Endothelial cell of umbilical vein (primary cell): ENCODE data around the gene SLC38A9. TPM values are rescaled to one million over a fixed set of nuclear protein-coding genes. Genes with fewer than 3 reads are reported as not detected.
"Not testable (repeated sequence)": the region's sequence is repeated elsewhere in the genome, so short reads cannot be mapped to it uniquely, and the experiment has no call there.

ENCODE experiments used
- BruUV-seq: library from RNA; stranded (reverse); fragments of 400-500 nt; replicated peaks from 2 replicates; lab custom pipeline; 2021; lab: Mats Ljungman, UMichigan
- CTCF ChIA-PET: fragments of 300-600, 350-600 bp; sonication (Branson Sonifier 250); formaldehyde crosslinking; loops from one replicate; lab custom pipeline; 2021; ENCODE audit warnings: antibody characterized with exemption, inconsistent platforms; lab: Charles Lee
- POLR2A ChIA-PET: fragments of 300-600, 350-600 bp; sonication (Branson Sonifier 250); formaldehyde crosslinking; loops from one replicate; lab custom pipeline; 2021; ENCODE audit warnings: antibody characterized with exemption, inconsistent platforms; lab: Charles Lee
- DNase-seq: peaks from one replicate; pipeline ENCODE4 v3.0.0-alpha.2; 2011; ENCODE audit warnings: low read depth, low spot score
- FAIRE-seq: peaks from 2 replicates; lab custom pipeline; 2011; peaks lifted over from hg19 to GRCh38; lab: Jason Lieb, UNC
- H2AFZ ChIP-seq: 2 replicates; pipeline ENCODE4 v1.6.0; 2012; ENCODE audit warnings: low read depth, low read length, control low read depth, inconsistent platforms
- H3K27ac ChIP-seq: 2 replicates; pipeline ENCODE4 v1.5.1; 2011; ENCODE audit warnings: low read depth, mild to moderate bottlenecking, control low read depth, low read length, moderate library complexity; ENCODE audit not compliant: insufficient read depth
- H3K27me3 ChIP-seq, 2 experiments: 2 replicates each; pipeline versions ENCODE4 v1.6.0 to v1.6.1; 2011; ENCODE audit warnings: low read length in 2 of 2, mixed read lengths in 1 of 2; ENCODE audit not compliant: control insufficient read depth in 2 of 2, insufficient read depth in 2 of 2
- H3K36me3 ChIP-seq, 2 experiments: 2 replicates in 1 of 2; 3 replicates in 1 of 2; pipeline ENCODE4 v1.5.1; 2011; ENCODE audit warnings: low read length in 2 of 2, mild to moderate bottlenecking in 1 of 2, moderate library complexity in 1 of 2; ENCODE audit not compliant: control insufficient read depth in 2 of 2, insufficient read depth in 2 of 2; ENCODE audit errors: extremely low read depth in 1 of 2
- H3K4me1 ChIP-seq: 3 replicates; pipeline ENCODE4 v1.5.1; 2011; ENCODE audit warnings: mild to moderate bottlenecking, low read length; ENCODE audit not compliant: control insufficient read depth, insufficient read depth; ENCODE audit errors: extremely low read depth
- H3K4me2 ChIP-seq: 2 replicates; pipeline ENCODE4 v1.6.1; 2011; ENCODE audit warnings: low read length, control low read depth, mixed read lengths; ENCODE audit not compliant: insufficient read depth
- H3K4me3 ChIP-seq, 3 experiments: fragments of 200-600 bp in 1 of 3; sonication (generic), shearing (Covaris generic) in 1 of 3; replicated peaks in 1 of 3; 2 replicates each; pipeline ENCODE4 v1.5.1; 2011 to 2016; ENCODE audit warnings: control low read depth in 3 of 3, low read length in 3 of 3, mild to moderate bottlenecking in 2 of 3, inconsistent platforms in 1 of 3, low read depth in 1 of 3, moderate library complexity in 1 of 3; ENCODE audit not compliant: insufficient read depth in 1 of 3
- H3K79me2 ChIP-seq: 2 replicates; pipeline ENCODE4 v1.6.0; 2012; ENCODE audit warnings: low read length, inconsistent platforms; ENCODE audit not compliant: control insufficient read depth, insufficient read depth
- H3K9ac ChIP-seq: replicated peaks from 2 replicates; pipeline ENCODE3; 2011; ENCODE audit warnings: low read length, control low read depth; ENCODE audit not compliant: insufficient read depth; ENCODE audit errors: extremely low read depth
- H3K9me1 ChIP-seq: replicated peaks from 3 replicates; pipeline ENCODE4 v1.6.0; 2011; ENCODE audit warnings: mild to moderate bottlenecking, low read length; ENCODE audit not compliant: control insufficient read depth, insufficient read depth; ENCODE audit errors: extremely low read depth
- H3K9me3 ChIP-seq: replicated peaks from 2 replicates; pipeline ENCODE4 v1.5.1; 2012; ENCODE audit warnings: low read length, inconsistent platforms; ENCODE audit not compliant: control insufficient read depth, insufficient read depth
- H4K20me1 ChIP-seq: replicated peaks from 2 replicates; pipeline ENCODE3; 2011; ENCODE audit warnings: mild to moderate bottlenecking, low read length; ENCODE audit not compliant: control insufficient read depth, insufficient read depth; ENCODE audit errors: extremely low read depth
- EZH2 ChIP-seq: IDR thresholded peaks from 2 replicates; pipeline ENCODE4 v1.6.1; 2012; ENCODE audit warnings: borderline replicate concordance, low read depth, mild to moderate bottlenecking, moderate library complexity, low read length, inconsistent platforms; ENCODE audit not compliant: severe bottlenecking
- FOS ChIP-seq: IDR thresholded peaks from 2 replicates; pipeline ENCODE4 v1.6.1; 2011; ENCODE audit warnings: mild to moderate bottlenecking, low read length, moderate library complexity, borderline replicate concordance; ENCODE audit not compliant: insufficient read depth
- GATA2 ChIP-seq: IDR thresholded peaks from 2 replicates; pipeline ENCODE4 v1.7.0; 2011; ENCODE audit warnings: low read depth, mild to moderate bottlenecking, moderate library complexity, mixed read lengths, low read length; ENCODE audit not compliant: insufficient read length, insufficient read depth
- JUN ChIP-seq: IDR thresholded peaks from 2 replicates; pipeline ENCODE4 v1.6.1; 2011; ENCODE audit warnings: borderline replicate concordance, low read depth; ENCODE audit not compliant: insufficient read length, insufficient read depth
- MYC ChIP-seq: IDR thresholded peaks from one replicate; pipeline ENCODE4 v1.6.1; 2011; ENCODE audit warnings: mild to moderate bottlenecking, low read depth, low read length
- POLR2A ChIP-seq: IDR thresholded peaks from 2 replicates; pipeline ENCODE4 v1.6.1; 2012; ENCODE audit warnings: low read depth, mild to moderate bottlenecking, control low read depth, low read length
- POLR2AphosphoS5 ChIP-seq: IDR thresholded peaks from 2 replicates; pipeline ENCODE4 v1.6.1; 2012; ENCODE audit warnings: low read depth, mild to moderate bottlenecking, control low read depth, low read length, moderate library complexity; ENCODE audit not compliant: insufficient read depth
- dilution Hi-C: fragments of 300-500 bp; cut with MboI; formaldehyde crosslinking; loops from one replicate; pipeline ENCODE4 v1.15.0; 2019; ENCODE audit warnings: low sequenced_read_pairs; ENCODE audit not compliant: extremely low pct_ligation_motif_present
- intact Hi-C: fragments of 100-400 bp; cut with micrococcal nuclease; formaldehyde crosslinking; loops from one replicate; pipeline ENCODE4 v1.10.0; 2022
- polyA plus RNA-seq, 4 experiments: library from polyadenylated mRNA; depleted of rRNA in 3 of 4; stranded (reverse) in 3 of 4; unstranded in 1 of 4; fragments of >200 nt; gene quantifications; 2 replicates each; pipeline versions ENCODE4 v1.2.1 to v1.2.3, GENCODE V29; 2011 to 2012; ENCODE audit warnings: missing spikeins in 1 of 4
- total RNA-seq: library from RNA; stranded (reverse); gene quantifications from 2 replicates; pipeline ENCODE4 v1.2.3, GENCODE V29; 2021
- TF ChIP-seq, protein P1 (sequence below), 2 donors: IDR thresholded peaks; 1 replicate in 1 of 2; 2 replicates in 1 of 2; pipeline ENCODE4 v1.5.1; 2011; ENCODE audit warnings: low read length in 2 of 2, mild to moderate bottlenecking in 2 of 2, moderate library complexity in 2 of 2, control low read depth in 1 of 2, inconsistent platforms in 1 of 2, low read depth in 1 of 2; ENCODE audit not compliant: insufficient read depth in 1 of 2; ENCODE audit errors: extremely low read depth in 1 of 2
- TF ChIP-seq, protein P2 (sequence below): IDR thresholded peaks from 2 replicates; pipeline ENCODE4 v1.6.1; 2011; ENCODE audit not compliant: insufficient read depth, insufficient read length

Gene SLC38A9
- total and polyA plus RNA-seq, 2 donors (not counting 3 experiments of a cell fraction or from before 2014, with no cell fraction given) = 14.1 to 24.9 TPM

DNA sequence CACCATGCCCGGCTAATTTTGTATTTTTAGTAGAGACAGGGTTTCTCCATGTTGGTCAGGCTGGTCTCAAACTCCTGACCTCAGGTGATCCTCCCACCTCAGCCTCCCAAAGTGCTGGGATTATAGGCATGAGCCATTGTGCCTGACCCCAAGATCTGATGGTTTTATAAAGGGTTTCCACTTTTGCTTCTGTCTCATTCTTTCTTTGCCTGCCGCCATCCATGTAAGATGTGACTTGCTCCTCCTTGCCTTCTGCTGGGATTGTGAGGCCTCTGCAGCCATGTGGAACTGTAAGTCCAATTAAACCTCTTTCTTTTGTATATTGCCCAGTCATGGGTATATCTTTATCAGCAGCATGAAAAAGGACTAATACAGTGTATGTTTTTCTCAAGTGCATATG is 6.9 kb upstream of the SLC38A9 start:
- dilution Hi-C loops, H3K9me1 ChIP-seq, intact Hi-C loops, H3K4me3 ChIP-seq, H4K20me1 ChIP-seq, H3K9me3 ChIP-seq, DNase-seq, H3K27ac ChIP-seq, H3K27me3 ChIP-seq, H2AFZ ChIP-seq, FAIRE-seq, H3K9ac ChIP-seq, BruUV-seq, POLR2A ChIA-PET, H3K4me1 ChIP-seq, H3K4me2 ChIP-seq, H3K36me3 ChIP-seq, H3K79me2 ChIP-seq, CTCF ChIA-PET: not testable (repeated sequence)

DNA sequence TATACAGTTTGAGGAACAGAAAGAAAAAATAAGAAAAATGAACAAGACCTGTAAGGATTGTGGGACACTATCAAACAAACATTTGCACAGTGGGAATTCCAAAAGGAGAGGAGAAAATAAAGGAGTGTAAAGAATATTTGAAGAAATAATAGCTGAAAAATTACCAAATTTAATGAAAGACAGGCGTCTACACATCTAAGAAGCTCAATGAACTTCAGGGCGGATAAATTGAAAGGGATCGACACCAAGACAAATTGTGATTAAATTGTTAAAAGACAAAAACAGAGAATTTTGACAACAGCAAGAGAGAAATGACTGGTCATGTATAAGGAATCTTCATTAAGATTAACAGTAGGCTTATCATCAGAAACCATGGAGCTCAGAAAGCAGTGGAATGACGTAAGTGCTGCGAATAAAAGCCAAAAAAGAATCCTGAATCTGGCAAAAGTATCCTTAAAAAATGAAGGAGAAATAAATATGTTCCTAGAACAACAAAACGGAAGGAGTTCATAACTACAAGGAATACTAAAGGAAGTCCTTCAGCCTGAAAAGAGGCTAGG is 3.5 kb upstream of the SLC38A9 start:
- Histone ChIP-seq H3K9me3 (no peaks in the 10 kb centered on the region), H3K4me1 (peaks cover 9% of the 10 kb centered on the region), H3K9me1 (no peaks in the 10 kb centered on the region), H3K36me3 (no peaks in the 10 kb centered on the region), H3K27me3 (no peaks in the 10 kb centered on the region), H3K27ac (no peak overlapping the region), H2AFZ (no peak overlapping the region), H3K9ac (no peak overlapping the region), H3K4me3 (no peak overlapping the region), H4K20me1 (no peaks in the 10 kb centered on the region), H3K4me2 (no peak overlapping the region), H3K79me2 (peaks cover 4% of the 10 kb centered on the region)
- CTCF ChIA-PET = interaction anchor here (0.7 kb wide), 1 partner anchor 34 kb away, joined by 3 read pairs; no protein-coding TSS in a partner anchor
- BruUV-seq = no TSS peak
- no peak for DNase-seq
- dilution Hi-C loops = no loop called here
- FAIRE-seq = no peak
- TF ChIP-seq, protein P1, sequence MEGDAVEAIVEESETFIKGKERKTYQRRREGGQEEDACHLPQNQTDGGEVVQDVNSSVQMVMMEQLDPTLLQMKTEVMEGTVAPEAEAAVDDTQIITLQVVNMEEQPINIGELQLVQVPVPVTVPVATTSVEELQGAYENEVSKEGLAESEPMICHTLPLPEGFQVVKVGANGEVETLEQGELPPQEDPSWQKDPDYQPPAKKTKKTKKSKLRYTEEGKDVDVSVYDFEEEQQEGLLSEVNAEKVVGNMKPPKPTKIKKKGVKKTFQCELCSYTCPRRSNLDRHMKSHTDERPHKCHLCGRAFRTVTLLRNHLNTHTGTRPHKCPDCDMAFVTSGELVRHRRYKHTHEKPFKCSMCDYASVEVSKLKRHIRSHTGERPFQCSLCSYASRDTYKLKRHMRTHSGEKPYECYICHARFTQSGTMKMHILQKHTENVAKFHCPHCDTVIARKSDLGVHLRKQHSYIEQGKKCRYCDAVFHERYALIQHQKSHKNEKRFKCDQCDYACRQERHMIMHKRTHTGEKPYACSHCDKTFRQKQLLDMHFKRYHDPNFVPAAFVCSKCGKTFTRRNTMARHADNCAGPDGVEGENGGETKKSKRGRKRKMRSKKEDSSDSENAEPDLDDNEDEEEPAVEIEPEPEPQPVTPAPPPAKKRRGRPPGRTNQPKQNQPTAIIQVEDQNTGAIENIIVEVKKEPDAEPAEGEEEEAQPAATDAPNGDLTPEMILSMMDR (IDR thresholded peaks at IDR 0.05; ENCODE audit: extremely low read depth in 1 of 2, insufficient read depth in 1 of 2, low read depth in 1 of 2, low read length in 2 of 2) = no peak
- TF ChIP-seq MYC = no peak
- no peak for TF ChIP-seq EZH2
- no peak for TF ChIP-seq POLR2A
- TF ChIP-seq, protein P2, sequence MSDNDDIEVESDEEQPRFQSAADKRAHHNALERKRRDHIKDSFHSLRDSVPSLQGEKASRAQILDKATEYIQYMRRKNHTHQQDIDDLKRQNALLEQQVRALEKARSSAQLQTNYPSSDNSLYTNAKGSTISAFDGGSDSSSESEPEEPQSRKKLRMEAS = no peak
- no peak for TF ChIP-seq JUN
- TF ChIP-seq FOS = no peak
- no peak for TF ChIP-seq POLR2AphosphoS5
- TF ChIP-seq GATA2 = no peak
- POLR2A ChIA-PET = no interaction called here
- intact Hi-C loops = no loop called here
